ENCODE measurements around the gene TEF.

- TF ChIP-seq CTCF (conservative IDR thresholded peaks at IDR 0.05) (no peak), ZFX (IDR thresholded peaks at IDR 0.05) (no peak)
Observed at GRCh38 chr22:41343717-41344116, 38.0 kb upstream of the TEF start.
